ENCODE data around the gene ATF7. TPM values are rescaled to one million over a fixed set of nuclear protein-coding genes. Genes with fewer than 3 reads are reported as not detected.
A peak's percentile ranks its signal among the peaks of the same experiment; 100 is the strongest.

ATF7 gene
- total and polyA plus RNA-seq, 2 of the 13 experiments (the other 11 are each of a cell fraction or from before 2014, with no cell fraction given): 9.6 to 16.2 TPM

- no peak overlapping the region for H3K4me3 ChIP-seq (replicated peaks in 1 of 3; ENCODE audit: insufficient read depth in 1 of 3, low read depth in 2 of 3, low read length in 3 of 3)
- CTCF ChIA-PET (ENCODE audit: low intra/inter-chr PET ratio, low total read pairs): no interaction called here
- DNase-seq (ENCODE audit: low spot score): peak; percentile 7
- no peaks in the 10 kb centered on the region for H3K79me2 ChIP-seq (ENCODE audit: insufficient read depth, low read length)
- H3K36me3 ChIP-seq (replicated peaks in 1 of 2; ENCODE audit: control insufficient read depth in 1 of 2, insufficient read depth in 2 of 2, low read length in 2 of 2): peaks cover 0 to 2% of the 10 kb centered on the region in 2 experiments; a peak in 2 of 5 replicates
- no peaks in the 10 kb centered on the region for H3K27me3 ChIP-seq (ENCODE audit: control insufficient read depth in 1 of 2, insufficient read depth in 2 of 2, low read length in 2 of 2)
- 77% methylated on average over 3 of the region's 3 CpGs for WGBS (ENCODE audit: low lambda C conversion rate)
- H2AFZ ChIP-seq (ENCODE audit: low read length): no peak overlapping the region
- BruUV-seq (replicated peaks): no TSS peak
- peak overlapping the region; percentile 14; the same call in 1 of the 2 replicates for H3K4me2 ChIP-seq (ENCODE audit: low read depth, low read length)
- ATAC-seq: no peak
- H3K27ac ChIP-seq (ENCODE audit: extremely low read length, insufficient read depth, low read length): no peak overlapping the region
- intact Hi-C loops (cut with micrococcal nuclease; ENCODE audit: unreplicated experiment): no loop called here
- peaks cover 39% of the 10 kb centered on the region for H3K4me1 ChIP-seq (ENCODE audit: insufficient read depth, low read length)
- POLR2A ChIA-PET: interaction anchor here (1.9 kb wide), 1 partner anchor 36 kb away, joined by 6 read pairs; the partner anchor contains the start of gene ATF7
- in situ Hi-C loops (cut with HindIII; ENCODE audit: extremely low pct_ligation_motif_present, low pct_unique_long_range_greater_than_20kb): no loop called here
- H4K20me1 ChIP-seq (ENCODE audit: insufficient read depth, low read length): no peaks in the 10 kb centered on the region
- no peak for FAIRE-seq
- H3K9ac ChIP-seq (ENCODE audit: insufficient read depth, low read depth, low read length): no peak overlapping the region
- TF ChIP-seq ARID4A (CRISPR knock-in tag; IDR thresholded peaks at IDR 0.05; ENCODE audit: borderline replicate concordance) (no peak), NCOR1 (IDR thresholded peaks at IDR 0.05; ENCODE audit: borderline replicate concordance, low read length) (no peak), ZNF543 (CRISPR knock-in tag; IDR thresholded peaks at IDR 0.05) (no peak), ZNF883 (CRISPR knock-in tag; IDR thresholded peaks at IDR 0.05; ENCODE audit: not compliant biosample characterization) (no peak), KDM4B (CRISPR knock-in tag; IDR thresholded peaks at IDR 0.05) (no peak), ARNTL (CRISPR knock-in tag; IDR thresholded peaks at IDR 0.05) (no peak)
- TF ChIP-seq, protein P1, sequence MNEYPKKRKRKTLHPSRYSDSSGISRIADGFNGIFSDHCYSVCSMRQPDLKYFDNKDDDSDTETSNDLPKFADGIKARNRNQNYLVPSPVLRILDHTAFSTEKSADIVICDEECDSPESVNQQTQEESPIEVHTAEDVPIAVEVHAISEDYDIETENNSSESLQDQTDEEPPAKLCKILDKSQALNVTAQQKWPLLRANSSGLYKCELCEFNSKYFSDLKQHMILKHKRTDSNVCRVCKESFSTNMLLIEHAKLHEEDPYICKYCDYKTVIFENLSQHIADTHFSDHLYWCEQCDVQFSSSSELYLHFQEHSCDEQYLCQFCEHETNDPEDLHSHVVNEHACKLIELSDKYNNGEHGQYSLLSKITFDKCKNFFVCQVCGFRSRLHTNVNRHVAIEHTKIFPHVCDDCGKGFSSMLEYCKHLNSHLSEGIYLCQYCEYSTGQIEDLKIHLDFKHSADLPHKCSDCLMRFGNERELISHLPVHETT (CRISPR knock-in tag; conservative IDR thresholded peaks at IDR 0.05): no peak
- no peaks in the 10 kb centered on the region for H3K9me3 ChIP-seq (ENCODE audit: low read length)
These were observed 35.5 kb downstream of the ATF7 start for GRCh38 chr12:53590652-53591051.

All from HepG2 (cell line).